Stimulated activated CD4-positive, alpha-beta T cell treated with anti-CD3 and anti-CD28 coated beads, Interleukin-1b, Interleukin-23, amount 100 ng/mL, for 24 hours (primary cell): ENCODE data around the gene CBL.

Source experiments
- DNase-seq, 4 experiments: peaks; one replicate each; pipeline ENCODE4 v3.0.0-alpha.2; 2020; ENCODE audit warnings: low read depth in 4 of 4, low spot score in 1 of 4

Gene CBL

GRCh38 chr11:119266063-119266462, 59.9 kb downstream of the CBL start:
- DNase-seq: no peak

DNA sequence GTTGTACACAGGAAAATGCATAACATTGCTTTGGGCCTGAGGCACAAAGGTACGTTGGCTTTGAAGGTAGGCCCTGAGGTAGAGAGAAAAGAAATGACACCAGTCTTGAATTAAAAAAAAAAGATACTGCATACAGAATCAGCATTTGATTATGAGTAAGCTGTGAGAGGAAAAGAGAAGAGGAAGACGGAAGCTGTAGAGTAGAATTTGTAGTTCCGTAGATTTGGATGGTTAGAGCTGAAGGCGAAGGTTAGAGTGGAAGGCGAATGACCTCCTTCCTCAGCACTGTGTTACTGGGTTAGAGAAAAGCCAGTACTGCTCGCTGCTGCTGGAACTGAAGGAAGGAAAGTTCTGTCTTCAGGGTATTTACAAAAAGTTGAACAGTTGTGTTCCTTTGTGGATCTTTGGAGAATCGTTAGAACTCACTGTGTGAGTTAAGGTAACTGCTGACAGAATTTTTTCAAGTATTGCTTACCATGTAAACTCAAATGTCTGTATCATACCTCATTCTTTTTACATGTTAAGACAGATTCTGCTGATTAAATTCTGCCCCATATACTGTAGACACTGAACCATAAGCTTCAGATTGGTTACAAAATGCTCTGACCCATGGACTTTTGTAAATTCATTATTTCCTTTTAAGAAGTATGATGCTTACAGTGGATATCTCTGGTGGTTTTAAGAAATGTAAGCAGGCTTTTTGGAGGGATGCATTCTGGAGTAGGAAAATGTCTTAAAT, 60.5 kb downstream of the CBL start:
- no peak for DNase-seq

DNA sequence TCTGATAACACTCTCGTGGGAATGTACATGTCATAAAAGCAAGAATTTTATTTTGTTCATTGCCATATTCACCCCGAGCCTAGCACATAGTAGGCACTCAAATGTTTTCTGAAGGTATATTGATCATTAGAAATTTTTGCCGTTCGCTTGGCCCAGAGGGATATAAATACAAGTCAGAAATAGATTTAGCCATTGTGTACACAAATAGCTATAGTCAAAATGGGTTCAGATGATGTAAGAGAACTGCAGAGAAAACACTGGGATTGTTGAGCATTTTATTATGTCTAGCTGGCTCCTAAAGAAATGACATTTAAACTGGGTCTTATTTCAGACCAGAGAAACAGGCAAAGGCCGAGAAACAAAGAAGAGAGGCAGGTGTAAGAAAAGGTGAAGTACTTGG, 61.5 kb downstream of the CBL start:
- no peak for DNase-seq

DNA sequence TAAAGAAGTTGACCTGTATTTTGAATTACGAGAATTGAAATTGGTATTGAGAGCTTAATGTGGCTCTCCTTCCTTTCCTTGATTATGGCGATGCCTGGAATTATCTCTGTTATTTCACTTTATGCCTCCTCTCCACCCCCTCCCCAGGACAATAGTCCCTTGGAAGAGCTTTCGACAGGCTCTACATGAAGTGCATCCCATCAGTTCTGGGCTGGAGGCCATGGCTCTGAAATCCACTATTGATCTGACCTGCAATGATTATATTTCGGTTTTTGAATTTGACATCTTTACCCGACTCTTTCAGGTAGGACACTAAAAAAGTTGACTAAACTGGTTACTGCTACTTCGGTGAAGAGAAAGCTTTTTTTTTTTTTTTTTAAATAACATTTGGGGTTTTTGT, 67.6 kb downstream of the CBL start:
- no peak for DNase-seq

GRCh38 chr11:119277660-119278059, 71.5 kb downstream of the CBL start:
- DNase-seq: no peak

DNA sequence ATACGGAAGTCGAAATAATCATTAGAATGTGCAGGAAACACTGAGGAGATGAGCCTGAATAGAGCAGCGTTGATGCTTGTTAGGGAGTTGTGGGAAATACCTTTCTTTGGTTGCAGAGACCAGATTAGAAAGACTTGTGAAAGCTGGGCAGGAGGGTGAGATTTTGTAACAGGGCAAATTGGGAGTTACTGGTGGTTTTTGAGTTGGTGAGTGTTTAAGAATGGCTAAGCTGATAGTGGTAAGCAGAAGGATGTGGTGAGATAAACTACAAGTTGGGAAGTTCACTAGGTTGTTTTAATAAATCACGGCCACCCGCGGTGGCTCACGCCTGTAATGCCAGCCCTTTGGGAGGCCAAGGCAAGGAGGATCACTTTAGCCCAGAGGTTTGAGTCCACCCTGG, 76.4 kb downstream of the CBL start:
- no peak for DNase-seq

DNA sequence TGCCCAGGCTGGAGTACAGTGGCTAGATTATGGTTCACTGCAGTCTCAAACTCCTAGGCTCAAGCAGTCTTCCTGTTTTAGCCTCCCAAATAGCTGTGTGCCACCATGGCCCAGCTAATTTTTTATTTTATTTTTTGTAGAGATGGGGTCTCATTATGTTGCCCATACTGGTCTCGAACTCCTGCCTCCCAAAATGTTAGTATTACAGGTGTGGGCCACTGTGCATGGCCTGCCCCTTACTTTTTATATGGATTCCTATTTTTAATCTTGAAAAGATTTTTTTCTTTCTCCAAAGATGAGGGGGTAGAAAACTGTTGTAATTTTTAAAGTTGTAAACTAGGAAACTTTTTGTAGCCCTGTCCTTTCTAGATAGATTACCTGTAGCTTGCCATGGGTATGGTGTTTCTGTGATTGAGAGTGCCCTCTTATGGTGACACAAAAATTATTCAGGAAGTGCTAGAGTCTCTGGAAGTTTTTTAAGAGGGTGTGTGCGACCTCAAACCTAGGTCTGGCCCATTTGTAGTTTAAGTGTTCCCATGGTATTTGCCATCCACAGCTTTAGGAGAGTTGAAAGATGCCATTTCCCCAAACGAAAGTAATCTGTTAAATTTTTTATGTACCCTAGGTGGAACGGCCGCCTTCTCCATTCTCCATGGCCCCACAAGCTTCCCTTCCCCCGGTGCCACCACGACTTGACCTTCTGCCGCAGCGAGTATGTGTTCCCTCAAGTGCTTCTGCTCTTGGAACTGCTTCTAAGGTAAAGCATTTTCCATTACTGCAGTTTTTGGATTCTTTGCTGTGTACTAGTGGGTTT, 78.4 kb downstream of the CBL start:
- DNase-seq: no peak

GRCh38 chr11:119285431-119285830, 79.3 kb downstream of the CBL start:
- no peak for DNase-seq

GRCh38 chr11:119288219-119288618, 82.1 kb downstream of the CBL start:
- no peak for DNase-seq

DNA sequence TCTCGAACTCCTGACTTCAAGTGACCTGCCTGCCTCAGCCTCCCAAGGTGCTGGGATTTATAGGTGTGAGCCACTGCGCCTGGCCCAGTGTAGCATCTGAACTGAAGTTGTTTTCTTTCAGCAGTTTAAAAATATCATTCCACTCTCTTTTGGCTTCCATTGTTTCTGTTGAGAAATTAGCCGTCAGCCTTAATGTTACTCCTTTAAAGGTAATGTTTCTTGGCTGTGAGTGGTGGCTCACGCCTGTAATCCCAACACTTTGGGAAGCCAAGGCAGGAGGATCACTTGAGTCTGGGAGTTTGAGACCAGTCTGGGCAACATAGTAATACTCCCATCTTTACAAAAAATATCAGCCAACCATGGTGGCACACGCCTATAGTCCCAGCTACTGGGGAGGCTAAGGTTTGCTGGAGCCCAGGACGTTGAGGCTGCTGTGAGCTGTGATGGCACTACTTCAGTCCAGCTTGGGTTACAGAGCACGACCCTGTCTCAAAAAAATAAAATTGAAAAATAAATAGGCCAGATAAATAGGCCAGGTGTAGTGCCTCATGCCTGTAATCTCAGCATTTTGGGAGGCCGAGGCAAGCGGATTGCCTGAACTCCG, 84.9 kb downstream of the CBL start:
- DNase-seq: no peak

- DNase-seq: no peak
These were observed 87.3 kb downstream of the CBL start for GRCh38 chr11:119293461-119293860.

- no peak for DNase-seq
These were observed 89.0 kb downstream of the CBL start for GRCh38 chr11:119295178-119295577.

GRCh38 chr11:119297938-119298337, 91.8 kb downstream of the CBL start:
- no peak for DNase-seq

DNA sequence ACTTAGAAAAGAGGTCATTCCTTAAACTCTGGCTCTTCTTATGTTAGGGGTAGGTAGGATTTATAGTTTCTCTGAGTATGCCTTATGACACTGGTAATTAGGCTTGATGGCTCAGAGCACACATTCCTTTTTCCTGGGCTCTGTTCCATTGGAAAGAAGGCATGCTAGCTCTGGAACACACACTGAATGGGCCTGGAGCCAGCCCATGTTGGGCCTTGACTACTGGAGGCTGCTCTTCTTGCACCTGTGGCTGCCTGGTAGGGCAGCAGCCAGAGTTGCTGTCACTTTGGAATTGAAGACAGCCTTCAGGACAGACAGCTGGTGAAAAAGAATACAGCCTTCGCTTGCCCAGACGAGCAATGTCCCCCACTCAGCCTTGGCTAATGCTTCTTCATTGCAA, 92.6 kb downstream of the CBL start:
- no peak for DNase-seq

- DNase-seq: no peak
These were observed 93.3 kb downstream of the CBL start for GRCh38 chr11:119299416-119299815.

GRCh38 chr11:119300198-119300964, 94.2 kb downstream of the CBL start:
- no peak for DNase-seq

- DNase-seq: no peak
These were observed 97.1 kb downstream of the CBL start for GRCh38 chr11:119303227-119303718.

DNA sequence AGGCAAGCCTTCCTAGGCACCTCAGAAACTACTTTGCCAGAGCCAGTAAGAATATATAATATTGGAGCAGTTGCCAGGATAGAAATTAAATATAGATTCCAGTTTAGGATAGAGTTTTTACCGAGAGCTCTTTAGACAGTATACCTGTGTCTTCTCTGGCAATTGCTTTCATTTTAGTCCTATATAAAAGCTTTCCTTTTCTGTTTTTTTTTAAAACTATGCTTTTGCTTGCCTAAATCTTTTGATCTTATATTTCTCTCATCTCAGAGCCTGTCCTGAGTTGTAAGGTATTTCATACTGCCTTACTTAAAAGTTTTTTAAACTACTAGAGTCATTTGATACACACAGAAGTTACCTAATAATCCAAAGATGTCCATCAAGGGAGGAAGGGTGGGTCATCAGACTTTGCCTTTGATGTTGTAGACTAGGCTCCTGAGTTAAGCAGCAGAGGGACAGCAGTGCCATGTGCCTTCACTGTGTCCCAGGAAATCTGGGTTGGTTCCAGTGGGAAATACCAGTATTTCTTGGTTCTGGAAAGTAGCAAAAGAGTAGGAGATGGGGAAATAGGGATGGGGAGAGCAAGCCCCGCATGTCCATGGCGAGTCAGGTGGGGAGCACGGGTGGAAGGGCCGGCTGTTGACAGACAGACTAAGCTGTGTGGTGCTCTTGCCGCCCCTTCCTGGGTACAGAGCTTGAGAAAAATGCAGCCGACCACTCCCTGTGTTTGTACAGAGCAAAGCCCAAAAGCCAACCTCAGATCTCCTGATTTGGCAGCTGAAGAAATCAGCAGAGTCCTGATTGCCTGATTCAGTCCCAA, 99.6 kb downstream of the CBL start:
- DNase-seq: no peak

DNA sequence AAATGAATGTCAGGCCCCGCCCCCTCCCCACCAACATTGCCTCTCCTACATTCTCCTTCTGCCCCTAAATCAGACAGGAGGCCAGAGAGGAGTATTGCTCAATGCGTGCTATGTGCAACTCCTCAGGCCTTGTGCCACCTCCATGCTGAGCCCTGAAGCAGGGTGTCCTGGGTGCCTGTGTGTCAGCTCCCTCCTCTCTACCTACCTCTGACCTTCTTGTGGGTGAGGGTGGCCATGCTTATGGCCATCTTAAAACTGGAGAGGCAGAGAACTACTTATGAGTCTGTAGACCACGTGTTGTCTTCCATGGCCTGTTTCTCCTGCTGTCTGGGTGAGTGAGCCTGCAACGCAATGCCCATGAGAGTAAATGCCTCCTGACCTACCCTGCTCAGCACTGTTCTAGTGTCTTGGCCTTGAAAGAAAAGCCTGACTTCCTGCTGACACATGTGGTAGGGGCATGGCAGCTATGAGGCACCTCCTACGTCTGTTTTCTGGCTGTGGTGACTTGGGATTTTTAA, 100.3 kb downstream of the CBL start:
- DNase-seq: no peak

GRCh38 chr11:119307219-119307618, 101.1 kb downstream of the CBL start:
- DNase-seq: no peak
